SH-SY5Y (cell line): ENCODE measurements around the gene FCRL4.

Source experiments
- GATA2 ChIP-seq: IDR thresholded peaks from 2 replicates; pipeline ENCODE4 v1.6.1; 2011; ENCODE audit warnings: mild to moderate bottlenecking, low read depth, low read length
- GATA3 ChIP-seq: IDR thresholded peaks from 2 replicates; pipeline ENCODE4 v1.6.1; 2011; ENCODE audit warnings: low read depth, mild to moderate bottlenecking, low read length, moderate library complexity

DNA sequence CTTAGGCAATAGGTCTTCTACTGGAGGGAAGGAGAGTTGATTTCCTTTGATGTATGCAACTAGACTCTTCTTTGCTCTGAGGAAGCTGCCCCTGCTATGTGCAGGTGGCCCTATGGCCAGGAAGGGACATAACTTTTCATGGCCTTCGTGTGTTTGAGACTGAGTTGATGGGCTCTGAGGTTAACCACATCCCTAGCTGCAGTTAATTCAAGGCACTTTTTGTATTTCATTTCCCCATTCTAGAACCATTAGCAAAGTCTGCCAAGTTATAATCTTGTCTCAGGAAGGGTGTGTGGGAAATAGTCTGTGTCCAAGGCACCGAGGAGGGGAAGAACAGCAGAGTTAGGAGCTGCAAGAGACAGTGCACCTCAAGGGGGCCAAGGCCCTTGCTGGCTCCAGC is 2.5 kb downstream of the FCRL4 start:
- TF ChIP-seq GATA2, result no peak
- TF ChIP-seq GATA3, result no peak
